CD4-positive, alpha-beta T cell treated with Interleukin-17A for 1 hour (primary cell): ENCODE data around the gene SDHAF2.
"Not testable (repeated sequence)": the region's sequence is repeated elsewhere in the genome, so short reads cannot be mapped to it uniquely, and the experiment has no call there.

Source experiments
- DNase-seq: peaks from one replicate; pipeline ENCODE4 v3.0.0-alpha.2; 2020

Gene SDHAF2

GRCh38 chr11:61479360-61480058 lies 49.6 kb downstream of the SDHAF2 start:
- DNase-seq: not testable (repeated sequence)

- DNase-seq: no peak
Measured at GRCh38 chr11:61480261-61480993, 50.5 kb downstream of the SDHAF2 start.

GRCh38 chr11:61480994-61481335 lies 51.0 kb downstream of the SDHAF2 start:
- DNase-seq: no peak

- DNase-seq: no peak
Measured at GRCh38 chr11:61481806-61482205, 51.9 kb downstream of the SDHAF2 start.

GRCh38 chr11:61482513-61482912 lies 52.6 kb downstream of the SDHAF2 start:
- DNase-seq: no peak

GRCh38 chr11:61484541-61484940 lies 54.6 kb downstream of the SDHAF2 start:
- DNase-seq: no peak

- DNase-seq: no peak
Measured at GRCh38 chr11:61485080-61485479, 55.2 kb downstream of the SDHAF2 start.

GRCh38 chr11:61486011-61486620 lies 56.2 kb downstream of the SDHAF2 start:
- no peak for DNase-seq

GRCh38 chr11:61486779-61487178 lies 56.9 kb downstream of the SDHAF2 start:
- DNase-seq: no peak

- DNase-seq: no peak
Measured at GRCh38 chr11:61487342-61488025, 57.6 kb downstream of the SDHAF2 start.

GRCh38 chr11:61488651-61489291 lies 58.8 kb downstream of the SDHAF2 start:
- DNase-seq: no peak

- DNase-seq: no peak
Measured at GRCh38 chr11:61489833-61490721, 60.2 kb downstream of the SDHAF2 start.

- DNase-seq: no peak
Measured at GRCh38 chr11:61491736-61492395, 61.9 kb downstream of the SDHAF2 start.

GRCh38 chr11:61494381-61494961 lies 64.5 kb downstream of the SDHAF2 start:
- DNase-seq: no peak

GRCh38 chr11:61495801-61496601 lies 66.1 kb downstream of the SDHAF2 start:
- DNase-seq: no peak
